ENCODE results near the gene CDH16. TPM values are rescaled to one million over a fixed set of nuclear protein-coding genes. Genes with fewer than 3 reads are reported as not detected.

Gene CDH16
- total RNA-seq, 1 donor from 2014 or later = not detected

GRCh38 chr16:66886321-66886720 is 32.4 kb downstream of the CDH16 start:
- H3K9me3 Mint-ChIP-seq (ENCODE audit: unreplicated experiment) = peaks cover under 1% of the 10 kb centered on the region
- H3K4me3 Mint-ChIP-seq (ENCODE audit: unreplicated experiment) = no peak overlapping the region
- peaks cover 4% of the 10 kb centered on the region for H3K27me3 Mint-ChIP-seq (ENCODE audit: unreplicated experiment)
- no peak for DNase-seq
- H3K27ac Mint-ChIP-seq (ENCODE audit: unreplicated experiment) = no peak overlapping the region
- H3K4me1 Mint-ChIP-seq (ENCODE audit: low read depth, unreplicated experiment) = peaks cover 2% of the 10 kb centered on the region
- no peaks in the 10 kb centered on the region for H3K36me3 Mint-ChIP-seq (ENCODE audit: unreplicated experiment)
- no peak for TF ChIP-seq CTCF (IDR thresholded peaks at IDR 0.05; ENCODE audit: partially characterized antibody, unreplicated experiment)

- Mint-ChIP-seq H3K4me1 (ENCODE audit: low read depth, unreplicated experiment) (peaks cover 2% of the 10 kb centered on the region), H3K4me3 (ENCODE audit: unreplicated experiment) (no peak overlapping the region), H3K27me3 (ENCODE audit: unreplicated experiment) (no peaks in the 10 kb centered on the region), H3K27ac (ENCODE audit: unreplicated experiment) (no peak overlapping the region), H3K36me3 (ENCODE audit: unreplicated experiment) (no peaks in the 10 kb centered on the region), H3K9me3 (ENCODE audit: unreplicated experiment) (no peaks in the 10 kb centered on the region)
- DNase-seq = no peak
- TF ChIP-seq CTCF (IDR thresholded peaks at IDR 0.05; ENCODE audit: partially characterized antibody, unreplicated experiment) = no peak
Observed at GRCh38 chr16:66885491-66885890, 33.2 kb downstream of the CDH16 start.

GRCh38 chr16:66882702-66883101 is 36.0 kb downstream of the CDH16 start:
- Mint-ChIP-seq H3K9me3 (ENCODE audit: unreplicated experiment) (peaks cover 3% of the 10 kb centered on the region), H3K27me3 (ENCODE audit: unreplicated experiment) (peaks cover 7% of the 10 kb centered on the region), H3K36me3 (ENCODE audit: unreplicated experiment) (no peaks in the 10 kb centered on the region), H3K27ac (ENCODE audit: unreplicated experiment) (no peak overlapping the region), H3K4me3 (ENCODE audit: unreplicated experiment) (no peak overlapping the region), H3K4me1 (ENCODE audit: low read depth, unreplicated experiment) (peaks cover 6% of the 10 kb centered on the region)
- DNase-seq = no peak
- no peak for TF ChIP-seq CTCF (IDR thresholded peaks at IDR 0.05; ENCODE audit: partially characterized antibody, unreplicated experiment)

GRCh38 chr16:66881964-66882508 is 36.6 kb downstream of the CDH16 start:
- no peak for DNase-seq
- Mint-ChIP-seq H3K36me3 (ENCODE audit: unreplicated experiment) (no peaks in the 10 kb centered on the region), H3K9me3 (ENCODE audit: unreplicated experiment) (peaks cover 3% of the 10 kb centered on the region), H3K27ac (ENCODE audit: unreplicated experiment) (no peak overlapping the region), H3K4me3 (ENCODE audit: unreplicated experiment) (no peak overlapping the region), H3K4me1 (ENCODE audit: low read depth, unreplicated experiment) (peaks cover 6% of the 10 kb centered on the region), H3K27me3 (ENCODE audit: unreplicated experiment) (peaks cover 7% of the 10 kb centered on the region)
- no peak for TF ChIP-seq CTCF (IDR thresholded peaks at IDR 0.05; ENCODE audit: partially characterized antibody, unreplicated experiment)

GRCh38 chr16:66881560-66881959 is 37.1 kb downstream of the CDH16 start:
- Mint-ChIP-seq H3K27ac (ENCODE audit: unreplicated experiment) (no peak overlapping the region), H3K27me3 (ENCODE audit: unreplicated experiment) (peaks cover 7% of the 10 kb centered on the region), H3K9me3 (ENCODE audit: unreplicated experiment) (peaks cover 3% of the 10 kb centered on the region), H3K4me1 (ENCODE audit: low read depth, unreplicated experiment) (peaks cover 6% of the 10 kb centered on the region), H3K36me3 (ENCODE audit: unreplicated experiment) (no peaks in the 10 kb centered on the region), H3K4me3 (ENCODE audit: unreplicated experiment) (no peak overlapping the region)
- no peak for DNase-seq
- no peak for TF ChIP-seq CTCF (IDR thresholded peaks at IDR 0.05; ENCODE audit: partially characterized antibody, unreplicated experiment)
